ENCODE measurements around the gene PPP6R2.

Gene PPP6R2

GRCh38 chr22:50313600-50313999 lies 29.5 kb upstream of the PPP6R2 start:
- DNase-seq (ENCODE audit: low spot score) = no peak
- Histone ChIP-seq H2BK120ac (ENCODE audit: low read depth, low read length) (no peak overlapping the region), H3K79me1 (ENCODE audit: low read depth, low read length) (no peaks in the 10 kb centered on the region), H4K91ac (ENCODE audit: low read depth, low read length, poor library complexity) (no peak overlapping the region), H2AK5ac (ENCODE audit: low read depth, low read length) (peak overlapping the region; percentile 61), H2BK5ac (ENCODE audit: low read length) (no peak overlapping the region), H3K27ac (replicated peaks; ENCODE audit: low read length) (no peak overlapping the region), H4K8ac (ENCODE audit: low read depth, low read length) (no peak overlapping the region), H2AFZ (ENCODE audit: low read length) (no peak overlapping the region), H3K4me3 (ENCODE audit: low read length in 2 of 2) (no peak overlapping the region), H2BK15ac (ENCODE audit: low read length) (no peak overlapping the region), H2BK12ac (ENCODE audit: low read length) (no peak overlapping the region), H3K18ac (ENCODE audit: low read length) (no peak overlapping the region), H3K9ac (ENCODE audit: low read depth, low read length, poor library complexity) (no peak overlapping the region), H3K36me3 (replicated peaks in 1 of 2; ENCODE audit: control insufficient read depth in 2 of 2, insufficient read depth in 2 of 2, low read length in 2 of 2) (peaks cover 4% of the 10 kb centered on the region in 2 donors), H3K23ac (ENCODE audit: low read depth, low read length, poor library complexity) (no peak overlapping the region), H3K4me2 (ENCODE audit: insufficient read depth, low read length, poor library complexity, severe bottlenecking) (no peak overlapping the region), H3K14ac (ENCODE audit: low read length) (no peak overlapping the region), H3K4me1 (ENCODE audit: control insufficient read depth in 2 of 2, insufficient read depth in 1 of 2, low read depth in 1 of 2, low read length in 2 of 2) (peaks cover 11 to 22% of the 10 kb centered on the region in 2 donors), H3K27me3 (ENCODE audit: control insufficient read depth in 3 of 3, insufficient read depth in 3 of 3, low read depth in 1 of 3, low read length in 3 of 3) (no peaks in the 10 kb centered on the region), H3K4ac (ENCODE audit: low read length) (no peak overlapping the region), H3K9me3 (replicated peaks in 1 of 2; ENCODE audit: control insufficient read depth in 2 of 2, insufficient read depth in 1 of 2, low read depth in 1 of 2, low read length in 2 of 2) (peaks cover 0 to 2% of the 10 kb centered on the region in 2 donors)
- no CpG with 5 or more reads among the region's 17 CpGs for WGBS, 2 donors (ENCODE audit: extremely low coverage in 2 of 2, insufficient read length in 2 of 2, insufficient replicate concordance in 1 of 2)

DNA sequence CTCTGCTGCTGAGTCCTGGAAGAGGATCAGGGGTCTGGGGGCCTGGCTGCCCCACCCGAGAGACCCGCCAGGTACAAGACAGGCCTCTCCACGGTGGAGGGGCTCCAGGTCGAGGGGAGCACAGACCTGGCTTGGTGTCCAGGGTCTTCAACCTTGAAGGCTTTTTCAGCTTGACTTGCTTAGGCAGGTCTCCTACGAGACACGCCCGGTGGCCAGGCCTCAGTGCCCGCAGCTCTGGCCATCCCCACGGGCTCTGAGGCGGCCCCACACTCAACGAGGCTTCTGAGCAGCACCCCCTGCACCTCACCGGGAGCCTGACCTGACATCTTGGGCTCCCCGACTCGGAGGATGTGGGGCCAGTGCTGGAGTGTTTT lies 29.1 kb upstream of the PPP6R2 start:
- Histone ChIP-seq H3K36me3 (replicated peaks in 1 of 2; ENCODE audit: control insufficient read depth in 2 of 2, insufficient read depth in 2 of 2, low read length in 2 of 2) (peaks cover 4% of the 10 kb centered on the region in 2 donors), H2AFZ (ENCODE audit: low read length) (no peak overlapping the region), H3K14ac (ENCODE audit: low read length) (no peak overlapping the region), H3K4ac (ENCODE audit: low read length) (no peak overlapping the region), H2BK5ac (ENCODE audit: low read length) (no peak overlapping the region), H3K27me3 (ENCODE audit: control insufficient read depth in 3 of 3, insufficient read depth in 3 of 3, low read depth in 1 of 3, low read length in 3 of 3) (no peaks in the 10 kb centered on the region), H3K4me1 (ENCODE audit: control insufficient read depth in 2 of 2, insufficient read depth in 1 of 2, low read depth in 1 of 2, low read length in 2 of 2) (peaks cover 6 to 18% of the 10 kb centered on the region in 2 donors), H3K79me1 (ENCODE audit: low read depth, low read length) (no peaks in the 10 kb centered on the region), H4K91ac (ENCODE audit: low read depth, low read length, poor library complexity) (no peak overlapping the region), H2AK5ac (ENCODE audit: low read depth, low read length) (peak overlapping the region; percentile 61), H4K8ac (ENCODE audit: low read depth, low read length) (no peak overlapping the region), H3K23ac (ENCODE audit: low read depth, low read length, poor library complexity) (no peak overlapping the region), H3K9me3 (replicated peaks in 1 of 2; ENCODE audit: control insufficient read depth in 2 of 2, insufficient read depth in 1 of 2, low read depth in 1 of 2, low read length in 2 of 2) (peaks cover 0 to 2% of the 10 kb centered on the region in 2 donors), H3K18ac (ENCODE audit: low read length) (no peak overlapping the region), H3K9ac (ENCODE audit: low read depth, low read length, poor library complexity) (no peak overlapping the region), H2BK120ac (ENCODE audit: low read depth, low read length) (no peak overlapping the region), H2BK12ac (ENCODE audit: low read length) (no peak overlapping the region), H3K4me2 (ENCODE audit: insufficient read depth, low read length, poor library complexity, severe bottlenecking) (no peak overlapping the region), H3K4me3 (ENCODE audit: low read length in 2 of 2) (no peak overlapping the region), H3K27ac (replicated peaks; ENCODE audit: low read length) (no peak overlapping the region), H2BK15ac (ENCODE audit: low read length) (no peak overlapping the region)
- WGBS, 2 donors (ENCODE audit: extremely low coverage in 2 of 2, insufficient read length in 2 of 2, insufficient replicate concordance in 1 of 2) = no CpG with 5 or more reads among the region's 14 CpGs
- no peak for DNase-seq (ENCODE audit: low spot score)

- Histone ChIP-seq H3K23ac (ENCODE audit: low read depth, low read length, poor library complexity) (peak overlapping the region; percentile 75), H2BK15ac (ENCODE audit: low read length) (peak overlapping the region; percentile 49), H3K14ac (ENCODE audit: low read length) (no peak overlapping the region), H3K4me1 (ENCODE audit: control insufficient read depth in 2 of 2, insufficient read depth in 1 of 2, low read depth in 1 of 2, low read length in 2 of 2) (peaks cover 2 to 15% of the 10 kb centered on the region in 2 donors), H3K9me3 (replicated peaks in 1 of 2; ENCODE audit: control insufficient read depth in 2 of 2, insufficient read depth in 1 of 2, low read depth in 1 of 2, low read length in 2 of 2) (peaks cover 0 to 2% of the 10 kb centered on the region in 2 donors), H3K4ac (ENCODE audit: low read length) (no peak overlapping the region), H2BK5ac (ENCODE audit: low read length) (no peak overlapping the region), H2AK5ac (ENCODE audit: low read depth, low read length) (peak overlapping the region; percentile 37), H3K27me3 (ENCODE audit: control insufficient read depth in 3 of 3, insufficient read depth in 3 of 3, low read depth in 1 of 3, low read length in 3 of 3) (no peaks in the 10 kb centered on the region), H4K8ac (ENCODE audit: low read depth, low read length) (no peak overlapping the region), H3K4me3 (ENCODE audit: low read length in 2 of 2) (no peak overlapping the region), H3K9ac (ENCODE audit: low read depth, low read length, poor library complexity) (peak overlapping the region; percentile 60), H2BK120ac (ENCODE audit: low read depth, low read length) (no peak overlapping the region), H3K18ac (ENCODE audit: low read length) (peak overlapping the region; percentile 5), H3K4me2 (ENCODE audit: insufficient read depth, low read length, poor library complexity, severe bottlenecking) (no peak overlapping the region), H3K79me1 (ENCODE audit: low read depth, low read length) (no peaks in the 10 kb centered on the region), H2AFZ (ENCODE audit: low read length) (no peak overlapping the region), H3K36me3 (replicated peaks in 1 of 2; ENCODE audit: control insufficient read depth in 2 of 2, insufficient read depth in 2 of 2, low read length in 2 of 2) (peaks cover 4% of the 10 kb centered on the region in 2 donors), H2BK12ac (ENCODE audit: low read length) (peak overlapping the region; percentile 30), H4K91ac (ENCODE audit: low read depth, low read length, poor library complexity) (no peak overlapping the region), H3K27ac (replicated peaks; ENCODE audit: low read length) (no peak overlapping the region)
- DNase-seq (ENCODE audit: low spot score) = no peak
- WGBS, 2 donors (ENCODE audit: extremely low coverage in 2 of 2, insufficient read length in 2 of 2, insufficient replicate concordance in 1 of 2) = no CpG with 5 or more reads among the region's 33 CpGs
These were observed 28.5 kb upstream of the PPP6R2 start for GRCh38 chr22:50314455-50315288.

DNA sequence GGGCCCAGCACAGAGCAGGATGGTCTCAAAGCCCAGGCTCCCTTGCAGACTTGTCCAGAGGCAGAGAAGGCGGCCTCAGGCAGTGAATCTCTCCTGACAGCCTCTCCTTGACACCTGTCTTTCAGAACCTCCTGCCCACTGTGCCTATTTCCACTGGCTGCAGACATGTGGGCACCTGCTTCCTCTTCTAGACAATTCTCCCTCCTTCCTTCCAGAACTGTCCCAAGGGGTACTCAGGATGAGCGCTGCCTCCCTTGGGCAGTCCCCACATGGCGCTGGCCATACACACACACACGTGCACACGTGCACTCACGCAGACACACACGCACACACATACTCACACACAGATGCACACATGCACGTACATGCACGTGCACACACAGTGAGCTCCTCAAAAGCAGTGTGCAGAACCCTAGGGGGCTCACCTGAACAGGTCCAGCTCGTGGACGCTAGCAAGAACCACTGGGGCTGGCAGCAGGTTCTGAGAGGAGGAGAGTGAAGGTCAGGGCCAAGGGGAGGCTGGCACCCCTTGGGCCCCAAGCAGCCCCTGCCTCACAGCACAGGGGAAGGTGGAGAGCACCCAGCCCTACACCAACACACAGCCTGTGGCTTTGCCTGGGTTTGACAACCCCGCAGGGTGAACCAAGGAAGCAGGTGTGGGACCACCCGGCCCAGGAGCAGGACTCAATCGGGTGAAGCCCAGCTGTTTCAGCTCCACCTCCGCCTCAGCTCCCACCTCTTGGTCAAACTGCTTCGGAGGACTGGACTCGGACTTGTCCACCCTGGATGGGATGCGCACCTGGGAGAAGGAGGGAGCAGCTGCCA lies 27.6 kb upstream of the PPP6R2 start:
- Histone ChIP-seq H3K9ac (ENCODE audit: low read depth, low read length, poor library complexity) (peak overlapping the region; percentile 60), H3K9me3 (replicated peaks in 1 of 2; ENCODE audit: control insufficient read depth in 2 of 2, insufficient read depth in 1 of 2, low read depth in 1 of 2, low read length in 2 of 2) (peaks cover 0 to 2% of the 10 kb centered on the region in 2 donors), H3K27ac (replicated peaks; ENCODE audit: low read length) (no peak overlapping the region), H3K4me2 (ENCODE audit: insufficient read depth, low read length, poor library complexity, severe bottlenecking) (no peak overlapping the region), H2BK12ac (ENCODE audit: low read length) (no peak overlapping the region), H3K79me1 (ENCODE audit: low read depth, low read length) (no peaks in the 10 kb centered on the region), H2BK15ac (ENCODE audit: low read length) (peak overlapping the region; percentile 49), H3K14ac (ENCODE audit: low read length) (peak overlapping the region; percentile 8), H3K18ac (ENCODE audit: low read length) (peak overlapping the region; percentile 27), H4K91ac (ENCODE audit: low read depth, low read length, poor library complexity) (no peak overlapping the region), H3K4ac (ENCODE audit: low read length) (no peak overlapping the region), H3K4me1 (ENCODE audit: control insufficient read depth in 2 of 2, insufficient read depth in 1 of 2, low read depth in 1 of 2, low read length in 2 of 2) (peaks cover 0 to 8% of the 10 kb centered on the region in 2 donors), H3K36me3 (replicated peaks in 1 of 2; ENCODE audit: control insufficient read depth in 2 of 2, insufficient read depth in 2 of 2, low read length in 2 of 2) (peaks cover 4% of the 10 kb centered on the region in 2 donors), H3K23ac (ENCODE audit: low read depth, low read length, poor library complexity) (no peak overlapping the region), H2AK5ac (ENCODE audit: low read depth, low read length) (peak overlapping the region; percentile 68), H3K27me3 (ENCODE audit: control insufficient read depth in 3 of 3, insufficient read depth in 3 of 3, low read depth in 1 of 3, low read length in 3 of 3) (no peaks in the 10 kb centered on the region), H4K8ac (ENCODE audit: low read depth, low read length) (no peak overlapping the region), H2BK120ac (ENCODE audit: low read depth, low read length) (no peak overlapping the region), H2BK5ac (ENCODE audit: low read length) (no peak overlapping the region), H3K4me3 (ENCODE audit: low read length in 2 of 2) (no peak overlapping the region), H2AFZ (ENCODE audit: low read length) (no peak overlapping the region)
- no CpG with 5 or more reads among the region's 18 CpGs for WGBS, 2 donors (ENCODE audit: extremely low coverage in 2 of 2, insufficient read length in 2 of 2, insufficient replicate concordance in 1 of 2)
- no peak for DNase-seq (ENCODE audit: low spot score)

Data from neuronal stem cell (in vitro differentiated cells).